Epithelial cell of proximal tubule (primary cell): Measurements from ENCODE around the gene HOXB4. TPM values are rescaled to one million over a fixed set of nuclear protein-coding genes. Genes with fewer than 3 reads are reported as not detected.

Experiments used
- DNase-seq: peaks from one replicate; pipeline ENCODE4 v3.0.0-alpha.2; 2011; ENCODE audit warnings: low read depth
- H3K4me3 ChIP-seq: 2 replicates; pipeline ENCODE4 v1.5.1; 2011; ENCODE audit warnings: low read depth, mild to moderate bottlenecking, low read length
- CTCF ChIP-seq: conservative IDR thresholded peaks from 2 replicates; pipeline ENCODE4 v1.5.1; 2012; ENCODE audit warnings: low read depth, mild to moderate bottlenecking, low read length
- total RNA-seq: library from RNA; depleted of rRNA; stranded (reverse); fragments of >200 nt; gene quantifications from 2 replicates; pipeline ENCODE4 v1.2.3, GENCODE V29; 2015

The HOXB4 gene
- total RNA-seq, 1 donor from 2014 or later, result 5.7 TPM

DNA sequence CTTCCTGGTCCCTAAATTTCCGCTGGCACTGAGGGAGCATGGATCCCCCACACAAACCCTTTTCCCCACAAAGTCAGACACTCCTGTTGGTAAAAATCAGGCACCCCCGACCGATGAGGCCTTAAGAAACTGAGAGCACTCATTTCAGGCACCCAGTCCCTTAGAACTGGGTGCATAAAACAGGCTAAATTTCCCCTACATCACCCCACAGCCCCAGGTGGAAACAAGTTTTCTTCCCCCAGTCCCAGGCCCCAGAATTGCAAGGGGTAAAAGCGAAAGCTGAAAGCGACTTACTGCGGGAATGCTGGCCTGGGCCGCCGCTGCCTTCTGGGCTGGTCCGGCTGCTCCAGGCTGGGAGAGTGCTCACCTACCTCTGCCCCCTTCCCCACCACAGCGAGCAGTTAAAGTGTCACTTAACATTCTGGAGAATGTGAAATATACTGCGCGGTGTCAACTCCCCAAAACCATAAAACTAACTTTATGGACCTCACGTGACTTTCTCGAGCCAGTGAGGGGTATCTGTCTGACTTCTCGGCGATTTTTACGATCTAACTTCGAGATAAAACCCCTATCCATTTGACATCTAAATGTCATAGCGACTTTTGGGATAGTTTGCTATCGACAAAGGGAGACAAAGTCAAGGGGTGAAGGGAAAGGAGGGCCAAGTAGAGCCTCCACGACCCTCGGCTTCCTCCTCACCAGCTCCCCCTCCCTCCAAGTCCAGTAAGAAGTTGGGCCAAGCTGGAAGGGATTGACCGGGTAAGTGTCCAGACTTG, 11.9 kb upstream of the HOXB4 start, which contains the start of gene HOXB3:
TSS of gene HOXB3 (minus strand) at position 411 of the 776 bp plus-strand sequence. CDS start 37,767 bp downstream, outside the sequence.
- no peak for DNase-seq

DNA sequence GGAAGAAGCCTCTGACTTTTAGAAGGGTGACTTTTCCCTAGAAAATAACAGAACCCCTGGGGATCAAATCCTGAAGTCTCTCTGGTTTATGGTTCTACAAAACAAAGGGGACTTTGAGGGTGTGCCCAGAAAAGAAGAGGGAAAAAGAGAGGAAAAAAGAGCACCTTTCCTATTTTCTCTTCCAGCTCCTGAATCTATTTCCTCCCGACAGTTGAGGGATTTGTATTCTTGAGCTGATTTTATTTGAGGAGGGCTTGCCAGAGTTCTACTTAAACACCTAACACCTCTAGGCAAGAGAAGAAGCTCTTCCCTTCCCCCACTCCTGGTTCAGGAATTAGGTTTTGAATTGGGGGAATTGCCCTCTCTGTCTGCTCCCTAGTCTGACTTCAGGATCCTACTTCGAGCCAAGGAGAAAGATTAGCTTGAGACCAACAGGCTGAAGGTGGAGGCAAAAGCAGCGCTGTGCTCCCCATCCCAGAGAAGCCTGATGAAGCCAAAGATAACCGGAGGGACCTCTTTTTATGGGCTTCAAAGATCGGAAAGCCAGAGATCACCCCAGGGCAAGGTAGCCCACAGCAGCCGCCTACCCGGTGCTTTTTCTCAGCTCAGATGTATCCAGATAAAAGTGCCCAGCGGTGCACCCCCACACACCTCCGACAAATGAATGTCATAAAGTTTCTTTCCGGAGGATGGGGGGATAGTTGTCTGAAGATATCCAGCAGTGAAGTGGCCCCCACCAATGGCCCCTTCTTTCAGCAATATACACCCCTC, 11.1 kb upstream of the HOXB4 start:
- peak overlapping the region; percentile 74 for H3K4me3 ChIP-seq
- TF ChIP-seq CTCF, result no peak
- no peak for DNase-seq

More for the DNA sequence above, 11.9 kb upstream of the HOXB4 start, which contains the start of gene HOXB3:
- H3K4me3 ChIP-seq, result peak within 1 kb of the TSS; percentile 74
- TF ChIP-seq CTCF, result no peak

- peak overlapping the region; percentile 74 for H3K4me3 ChIP-seq
- no peak for DNase-seq
- TF ChIP-seq CTCF, result no peak
These were observed 10.4 kb upstream of the HOXB4 start for GRCh38 chr17:48588528-48588927.

DNA sequence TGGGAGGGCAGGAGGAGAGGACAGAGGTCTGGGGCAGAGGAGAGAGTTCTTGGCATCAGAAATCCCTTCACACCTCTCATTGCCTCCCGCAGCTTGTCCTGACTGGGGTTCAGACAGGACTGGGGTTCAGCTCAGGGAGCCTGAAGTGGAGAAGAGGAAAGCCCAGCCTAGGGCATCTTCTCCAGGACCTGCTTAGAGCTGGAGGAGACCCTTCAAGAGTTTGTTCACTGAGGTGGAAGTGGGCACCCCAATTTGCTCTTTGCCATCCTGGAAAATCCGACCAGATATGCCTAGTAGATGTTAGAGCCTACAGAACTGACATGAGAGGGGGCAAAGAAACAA, 9.9 kb upstream of the HOXB4 start:
- DNase-seq, result no peak
- H3K4me3 ChIP-seq, result peak overlapping the region; percentile 74
- no peak for TF ChIP-seq CTCF

DNA sequence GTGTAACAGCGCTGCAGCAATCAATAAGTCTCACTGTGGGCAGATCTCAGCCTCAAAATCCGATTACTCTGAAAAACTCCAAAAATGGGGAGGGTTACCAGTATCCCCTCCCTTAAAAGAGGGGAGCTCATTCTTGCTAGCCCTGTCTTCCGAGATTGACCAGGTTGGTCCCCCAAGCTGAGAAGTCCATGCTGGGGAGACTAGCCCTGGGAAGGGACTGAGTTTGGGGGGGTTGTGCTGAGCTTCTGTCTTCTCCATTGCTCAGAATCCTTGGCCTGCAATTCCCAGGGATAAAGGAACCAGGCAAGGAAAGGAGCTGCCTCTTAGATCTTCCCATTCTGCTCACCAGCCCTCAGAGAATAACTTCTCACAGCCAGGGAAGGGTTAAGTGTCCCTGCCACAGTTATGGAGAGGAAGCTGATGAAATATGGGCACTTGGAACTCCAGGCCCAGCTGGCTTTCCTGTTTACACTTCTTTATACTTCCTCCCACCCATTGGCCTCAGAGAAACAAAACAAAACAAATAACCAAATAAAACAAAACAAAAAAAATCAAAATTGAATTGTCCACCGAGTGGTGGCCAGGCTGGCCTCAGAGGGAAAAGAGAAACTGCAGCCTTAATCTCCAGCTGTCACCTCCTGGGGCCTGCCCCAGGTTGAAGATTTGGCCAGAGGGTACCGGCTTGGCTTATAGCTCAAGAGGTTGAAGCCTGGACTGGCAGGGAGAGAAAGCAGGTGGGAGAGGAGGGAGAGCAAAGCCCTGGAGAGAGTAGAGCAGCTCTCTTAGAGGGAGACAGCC, 9.3 kb upstream of the HOXB4 start:
- no peak for DNase-seq
- H3K4me3 ChIP-seq, result peak overlapping the region; percentile 74
- no peak for TF ChIP-seq CTCF

DNA sequence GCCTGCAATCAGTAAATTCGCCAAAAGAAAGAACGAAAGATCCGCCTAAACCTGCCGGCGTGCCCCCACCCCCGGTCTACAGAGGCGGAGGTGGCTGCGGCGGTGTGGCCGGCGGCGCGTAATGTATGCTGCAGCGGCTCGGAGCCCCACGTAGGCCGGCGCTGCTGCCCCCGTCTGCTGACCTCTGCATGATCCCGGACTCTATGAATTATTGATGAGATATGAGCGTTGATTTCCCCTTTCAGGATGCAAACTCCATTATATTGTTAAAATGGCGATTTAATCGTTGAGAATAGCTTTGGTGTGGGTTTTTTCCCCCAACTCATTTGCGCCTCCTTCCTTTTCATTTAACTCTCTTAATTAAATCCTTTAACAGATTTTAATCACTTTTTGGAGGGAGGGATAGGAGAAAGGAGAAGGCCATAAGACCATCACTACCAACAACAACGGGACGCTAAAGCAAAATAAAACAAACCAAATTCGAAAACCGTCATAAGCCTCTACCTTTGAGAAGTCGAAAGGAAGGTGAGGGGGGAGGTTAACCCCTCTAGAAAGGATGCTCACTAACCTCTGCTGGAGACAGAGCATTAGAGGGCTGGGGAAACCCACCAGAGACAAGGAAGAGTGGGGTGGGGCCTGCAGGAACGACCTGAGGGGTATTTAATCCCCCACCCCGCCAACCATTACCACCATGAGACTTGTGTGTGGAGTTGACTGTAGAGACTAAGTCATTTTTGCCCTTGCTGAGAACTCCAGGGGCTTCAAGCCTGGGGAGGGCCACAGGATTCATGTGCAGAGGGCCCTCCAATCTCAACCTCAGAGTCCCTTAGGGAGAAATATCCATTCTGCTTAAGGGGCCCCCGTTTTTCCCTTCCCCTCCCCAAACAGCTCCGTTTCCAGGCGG, 8.5 kb upstream of the HOXB4 start:
- TF ChIP-seq CTCF, result no peak
- no peak for DNase-seq
- peak overlapping the region; percentile 74 for H3K4me3 ChIP-seq
